Gastrocnemius medialis (tissue), 4 donors: ENCODE data around the gene MAP3K20.

ENCODE experiments used
- POLR2A ChIP-seq, 2 donors: fragments of 450-650 bp; IDR thresholded peaks; one replicate each; pipeline ENCODE4 v1.6.1; 2017; ENCODE audit warnings: antibody characterized with exemption in 2 of 2, mild to moderate bottlenecking in 2 of 2, moderate library complexity in 2 of 2
- TF ChIP-seq, protein P1 (sequence below), 5 experiments: fragments of 450-650 bp in 3 of 5; fragments of 200-600 bp in 2 of 5; sonication (generic) in 2 of 5; IDR thresholded peaks in 4 of 5; conservative IDR thresholded peaks in 1 of 5; 1 replicate in 4 of 5; 2 replicates in 1 of 5; pipeline ENCODE4 v1.5.1; 2016 to 2019; ENCODE audit warnings: antibody characterized with exemption in 5 of 5, mild to moderate bottlenecking in 3 of 5, moderate library complexity in 3 of 5

DNA sequence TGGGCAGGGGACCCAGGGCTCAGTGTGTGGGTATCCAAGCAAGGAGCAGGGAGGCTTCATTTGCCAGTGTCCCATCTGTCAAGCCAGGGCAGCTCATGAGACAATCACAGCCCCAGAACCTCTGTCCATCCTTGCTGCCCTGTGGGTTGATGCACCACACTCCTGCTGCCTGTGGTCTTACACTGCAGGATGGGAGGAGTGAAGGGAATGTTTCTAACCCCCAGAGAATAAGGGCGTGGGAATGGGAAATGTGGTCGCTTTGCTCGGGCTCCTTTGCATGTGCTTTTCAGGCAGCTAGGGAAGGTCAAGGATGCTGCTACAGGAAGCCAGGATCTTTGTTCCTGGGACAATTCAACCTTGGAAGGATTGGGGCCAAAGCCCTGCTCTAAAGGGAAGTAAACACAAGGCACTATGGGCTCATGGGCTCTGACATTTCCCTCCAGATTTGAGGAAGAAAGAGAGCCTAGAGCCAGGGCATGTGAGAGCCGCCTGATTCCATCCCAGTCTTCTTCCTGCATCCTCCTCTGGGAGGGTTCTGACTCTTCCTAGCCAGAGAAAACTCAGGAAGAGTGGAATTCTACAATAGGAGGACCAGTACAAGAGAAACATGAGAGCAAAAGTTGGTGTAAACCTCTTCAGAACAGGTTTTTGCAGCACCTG is 18.8 kb upstream of the MAP3K20 start:
- TF ChIP-seq, protein P1, sequence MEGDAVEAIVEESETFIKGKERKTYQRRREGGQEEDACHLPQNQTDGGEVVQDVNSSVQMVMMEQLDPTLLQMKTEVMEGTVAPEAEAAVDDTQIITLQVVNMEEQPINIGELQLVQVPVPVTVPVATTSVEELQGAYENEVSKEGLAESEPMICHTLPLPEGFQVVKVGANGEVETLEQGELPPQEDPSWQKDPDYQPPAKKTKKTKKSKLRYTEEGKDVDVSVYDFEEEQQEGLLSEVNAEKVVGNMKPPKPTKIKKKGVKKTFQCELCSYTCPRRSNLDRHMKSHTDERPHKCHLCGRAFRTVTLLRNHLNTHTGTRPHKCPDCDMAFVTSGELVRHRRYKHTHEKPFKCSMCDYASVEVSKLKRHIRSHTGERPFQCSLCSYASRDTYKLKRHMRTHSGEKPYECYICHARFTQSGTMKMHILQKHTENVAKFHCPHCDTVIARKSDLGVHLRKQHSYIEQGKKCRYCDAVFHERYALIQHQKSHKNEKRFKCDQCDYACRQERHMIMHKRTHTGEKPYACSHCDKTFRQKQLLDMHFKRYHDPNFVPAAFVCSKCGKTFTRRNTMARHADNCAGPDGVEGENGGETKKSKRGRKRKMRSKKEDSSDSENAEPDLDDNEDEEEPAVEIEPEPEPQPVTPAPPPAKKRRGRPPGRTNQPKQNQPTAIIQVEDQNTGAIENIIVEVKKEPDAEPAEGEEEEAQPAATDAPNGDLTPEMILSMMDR (IDR thresholded peaks at IDR 0.05 in 4 of 5, conservative IDR thresholded peaks at IDR 0.05 in 1 of 5), result no peak
- TF ChIP-seq POLR2A (IDR thresholded peaks at IDR 0.05), result no peak
